Mucosa of rectum (tissue), 2 donors: ENCODE results near the gene OR6N1.
A peak's percentile ranks its signal among the peaks of the same experiment; 100 is the strongest.

ENCODE experiments used
- H3K27ac ChIP-seq, 2 donors: one replicate each; pipeline ENCODE4 v1.7.0; 2013; ENCODE audit warnings: inconsistent platforms in 2 of 2, low read depth in 2 of 2, low read length in 2 of 2
- H3K27me3 ChIP-seq, 2 donors: one replicate each; pipeline ENCODE4 v1.7.0; 2013; ENCODE audit warnings: low read length in 2 of 2; ENCODE audit not compliant: control insufficient read depth in 2 of 2, insufficient read depth in 2 of 2
- H3K36me3 ChIP-seq, 2 donors: one replicate each; pipeline ENCODE4 v1.7.0; 2013; ENCODE audit warnings: low read length in 2 of 2; ENCODE audit not compliant: control insufficient read depth in 2 of 2, insufficient read depth in 2 of 2
- H3K4me1 ChIP-seq, 2 donors: one replicate each; pipeline ENCODE4 v1.7.0; 2013; ENCODE audit warnings: low read length in 2 of 2, mild to moderate bottlenecking in 1 of 2; ENCODE audit not compliant: control insufficient read depth in 2 of 2, insufficient read depth in 2 of 2
- H3K4me3 ChIP-seq, 2 donors: one replicate each; pipeline ENCODE4 v1.7.0; 2013; ENCODE audit warnings: low read length in 2 of 2
- H3K9ac ChIP-seq, 2 donors: one replicate each; pipeline ENCODE4 v1.7.0; 2013; ENCODE audit warnings: low read length in 2 of 2, low read depth in 1 of 2, mild to moderate bottlenecking in 1 of 2
- H3K9me3 ChIP-seq, 2 donors: one replicate each; pipeline ENCODE4 v1.7.0; 2013; ENCODE audit warnings: low read length in 2 of 2; ENCODE audit not compliant: control insufficient read depth in 2 of 2
- donor health status: healthy.
- donor health status: Normal muscosa, but diverticular disease.

OR6N1 gene

GRCh38 chr1:158771950-158772866 is at the start of gene OR6N1:
Gene OR6N1, minus strand, starts transcription at chr1:158772195. Its CDS starts 5,513 bp downstream, at chr1:158766682.
- Histone ChIP-seq H3K27me3 (no peaks in the 10 kb centered on the region), H3K36me3 (no peaks in the 10 kb centered on the region), H3K27ac (no peak within 1 kb of the TSS), H3K9me3 (no peaks in the 10 kb centered on the region), H3K9ac (no peak within 1 kb of the TSS), H3K4me3 (no peak within 1 kb of the TSS), H3K4me1 (no peaks in the 10 kb centered on the region)

- H3K36me3 ChIP-seq: no peaks in the 10 kb centered on the region
- H3K27me3 ChIP-seq: no peaks in the 10 kb centered on the region
- H3K9ac ChIP-seq: no peak overlapping the region
- H3K9me3 ChIP-seq: no peaks in the 10 kb centered on the region
- H3K4me1 ChIP-seq: no peaks in the 10 kb centered on the region
- no peak overlapping the region for H3K27ac ChIP-seq
- no peak overlapping the region for H3K4me3 ChIP-seq
These were observed 49.7 kb upstream of the OR6N1 start for GRCh38 chr1:158821723-158822122.

- H3K27ac ChIP-seq: peak overlapping the region in 1 of 2 donors; percentile 44
These were observed 47.8 kb upstream of the OR6N1 start for GRCh38 chr1:158819461-158820443.

GRCh38 chr1:158818975-158819431 is 47.0 kb upstream of the OR6N1 start:
- Histone ChIP-seq H3K36me3 (no peaks in the 10 kb centered on the region), H3K27ac (peak overlapping the region in 1 of 2 donors; percentile 44), H3K9me3 (no peaks in the 10 kb centered on the region), H3K9ac (no peak overlapping the region), H3K4me3 (no peak overlapping the region), H3K4me1 (no peaks in the 10 kb centered on the region), H3K27me3 (no peaks in the 10 kb centered on the region)

More at GRCh38 chr1:158819461-158820443, 47.8 kb upstream of the OR6N1 start:
- Histone ChIP-seq H3K9me3 (no peaks in the 10 kb centered on the region), H3K4me1 (no peaks in the 10 kb centered on the region), H3K9ac (no peak overlapping the region), H3K36me3 (no peaks in the 10 kb centered on the region), H3K4me3 (no peak overlapping the region), H3K27me3 (no peaks in the 10 kb centered on the region)

GRCh38 chr1:158818560-158818959 is 46.6 kb upstream of the OR6N1 start:
- Histone ChIP-seq H3K9ac (no peak overlapping the region), H3K27me3 (no peaks in the 10 kb centered on the region), H3K4me1 (no peaks in the 10 kb centered on the region), H3K36me3 (no peaks in the 10 kb centered on the region), H3K9me3 (no peaks in the 10 kb centered on the region), H3K27ac (no peak overlapping the region), H3K4me3 (no peak overlapping the region)

GRCh38 chr1:158814970-158815369 is 43.0 kb upstream of the OR6N1 start:
- no peak overlapping the region for H3K9ac ChIP-seq
- H3K4me3 ChIP-seq: no peak overlapping the region
- peaks cover 0 to 2% of the 10 kb centered on the region in 2 donors for H3K4me1 ChIP-seq
- H3K9me3 ChIP-seq: no peaks in the 10 kb centered on the region
- H3K27me3 ChIP-seq: no peaks in the 10 kb centered on the region
- no peak overlapping the region for H3K27ac ChIP-seq
- no peaks in the 10 kb centered on the region for H3K36me3 ChIP-seq

GRCh38 chr1:158813164-158813563 is 41.2 kb upstream of the OR6N1 start:
- no peaks in the 10 kb centered on the region for H3K27me3 ChIP-seq
- no peak overlapping the region for H3K27ac ChIP-seq
- no peak overlapping the region for H3K9ac ChIP-seq
- no peaks in the 10 kb centered on the region for H3K9me3 ChIP-seq
- peaks cover 0 to 2% of the 10 kb centered on the region in 2 donors for H3K4me1 ChIP-seq
- H3K36me3 ChIP-seq: no peaks in the 10 kb centered on the region
- H3K4me3 ChIP-seq: no peak overlapping the region

GRCh38 chr1:158812336-158812735 is 40.3 kb upstream of the OR6N1 start:
- H3K4me1 ChIP-seq: peaks cover 0 to 2% of the 10 kb centered on the region in 2 donors

GRCh38 chr1:158810311-158810710 is 38.3 kb upstream of the OR6N1 start:
- Histone ChIP-seq H3K27me3 (no peaks in the 10 kb centered on the region), H3K27ac (no peak overlapping the region)

More at GRCh38 chr1:158812336-158812735, 40.3 kb upstream of the OR6N1 start:
- Histone ChIP-seq H3K36me3 (no peaks in the 10 kb centered on the region), H3K9me3 (no peaks in the 10 kb centered on the region), H3K9ac (no peak overlapping the region), H3K27me3 (no peaks in the 10 kb centered on the region), H3K27ac (no peak overlapping the region), H3K4me3 (no peak overlapping the region)

More at GRCh38 chr1:158810311-158810710, 38.3 kb upstream of the OR6N1 start:
- Histone ChIP-seq H3K4me3 (no peak overlapping the region), H3K36me3 (no peaks in the 10 kb centered on the region), H3K4me1 (peaks cover 0 to 2% of the 10 kb centered on the region in 2 donors), H3K9me3 (no peaks in the 10 kb centered on the region), H3K9ac (no peak overlapping the region)
